ENCODE results near the gene PPM1M.
"Not testable (repeated sequence)": the region's sequence is repeated elsewhere in the genome, so short reads cannot be mapped to it uniquely, and the experiment has no call there.

The PPM1M gene

DNA sequence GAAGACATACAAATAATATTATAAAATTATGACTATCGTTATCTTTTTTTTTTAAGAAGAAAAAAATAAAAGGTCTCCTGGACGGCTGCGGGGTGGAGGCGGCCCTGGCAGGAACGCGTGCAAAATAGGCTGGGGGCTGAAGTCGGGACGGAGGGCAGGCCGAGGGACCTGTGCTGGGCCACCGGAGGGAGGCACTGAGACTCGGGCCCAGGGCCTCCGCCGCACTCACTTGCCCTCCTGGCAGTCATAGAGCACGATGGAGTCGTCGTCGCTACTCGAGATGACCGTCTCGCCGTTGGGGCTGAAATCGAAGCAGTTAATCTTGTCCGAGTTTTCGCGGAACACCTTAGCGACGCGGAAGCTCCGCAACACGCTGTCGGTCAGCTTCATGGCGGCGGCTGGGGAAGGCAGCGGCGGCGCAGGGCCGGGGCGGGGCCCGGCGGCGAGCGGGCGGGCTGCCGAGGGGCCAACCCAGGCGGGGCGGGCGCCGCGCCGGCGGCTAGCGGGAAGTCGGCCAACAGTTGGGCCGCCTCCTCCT is 32.5 kb downstream of the PPM1M start:
- DNase-seq (ENCODE audit: low spot score): peak; percentile 67

DNA sequence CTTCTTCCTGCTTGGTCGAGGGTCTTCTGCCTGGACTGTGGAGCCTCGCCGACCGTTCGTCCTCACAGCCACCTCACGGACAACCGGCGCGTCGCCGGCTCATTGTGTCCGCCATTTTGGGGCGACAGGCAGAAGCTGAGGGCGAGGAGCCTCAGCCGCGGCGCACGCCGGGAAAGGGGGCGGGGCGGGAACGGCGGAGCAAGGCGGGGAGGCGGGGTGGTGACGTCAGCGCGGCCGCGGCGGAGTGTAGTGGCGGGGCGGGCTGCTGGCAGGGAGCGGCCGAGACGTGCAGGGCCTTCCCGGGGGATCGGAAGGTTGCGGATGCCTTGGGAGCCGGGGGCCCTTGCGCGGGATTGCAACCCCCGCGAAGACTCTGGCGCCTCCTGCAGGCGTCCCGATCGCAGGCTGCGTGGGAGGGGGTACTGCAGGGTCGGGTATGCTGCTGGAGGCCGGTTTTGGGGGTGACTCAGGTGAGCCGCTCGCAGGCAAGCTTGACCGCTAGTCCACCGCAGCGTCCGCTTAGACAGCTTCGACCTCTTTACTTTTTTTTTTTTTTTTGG is 33.0 kb downstream of the PPM1M start, which contains the start of gene WDR82:
WDR82 (minus strand) TSS at position 140 of the 560 bp plus-strand sequence. CDS start 288 bp downstream, outside the sequence.
- peak; percentile 91 for DNase-seq (ENCODE audit: low spot score)

DNA sequence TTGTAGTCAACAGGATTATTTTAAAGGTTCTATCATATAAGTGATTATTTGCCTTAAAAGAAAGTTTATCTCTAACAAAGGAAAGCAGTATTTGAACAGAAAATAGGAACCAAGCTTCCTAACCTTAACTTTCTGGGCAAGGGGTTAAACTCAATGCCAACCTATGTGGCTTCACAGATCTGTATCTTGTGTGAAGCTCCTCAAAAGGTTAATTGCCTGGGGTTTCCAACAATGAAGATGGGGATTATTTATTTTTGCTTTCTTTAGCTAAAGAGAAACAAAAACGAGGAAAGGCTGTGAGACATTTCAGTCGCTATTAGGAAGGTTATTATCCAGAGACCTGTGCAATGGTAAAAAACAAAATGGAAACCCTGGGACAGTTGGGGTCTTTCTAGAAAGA is 34.0 kb downstream of the PPM1M start:
- no peak for DNase-seq (ENCODE audit: low spot score)

DNA sequence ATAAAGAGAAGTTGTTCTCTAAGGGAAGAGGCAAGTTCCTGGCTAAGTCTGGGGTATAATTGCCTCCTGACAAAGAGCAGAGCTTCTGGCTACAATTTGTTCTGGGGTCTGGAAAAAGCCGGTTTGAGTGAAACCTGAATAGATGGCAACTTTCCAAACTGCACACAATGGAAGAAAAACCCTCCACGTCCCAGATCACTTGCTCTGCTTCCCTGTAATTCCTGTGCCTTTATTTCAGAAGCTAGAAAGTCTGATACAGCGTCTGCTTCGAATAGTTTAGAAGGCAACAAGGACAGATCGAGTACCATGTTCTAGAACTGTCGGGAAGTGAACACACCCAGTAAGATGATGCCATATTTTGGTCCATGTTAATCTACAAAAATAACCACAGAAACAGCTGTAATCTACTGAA is 34.5 kb downstream of the PPM1M start:
- no peak for DNase-seq (ENCODE audit: low spot score)

DNA sequence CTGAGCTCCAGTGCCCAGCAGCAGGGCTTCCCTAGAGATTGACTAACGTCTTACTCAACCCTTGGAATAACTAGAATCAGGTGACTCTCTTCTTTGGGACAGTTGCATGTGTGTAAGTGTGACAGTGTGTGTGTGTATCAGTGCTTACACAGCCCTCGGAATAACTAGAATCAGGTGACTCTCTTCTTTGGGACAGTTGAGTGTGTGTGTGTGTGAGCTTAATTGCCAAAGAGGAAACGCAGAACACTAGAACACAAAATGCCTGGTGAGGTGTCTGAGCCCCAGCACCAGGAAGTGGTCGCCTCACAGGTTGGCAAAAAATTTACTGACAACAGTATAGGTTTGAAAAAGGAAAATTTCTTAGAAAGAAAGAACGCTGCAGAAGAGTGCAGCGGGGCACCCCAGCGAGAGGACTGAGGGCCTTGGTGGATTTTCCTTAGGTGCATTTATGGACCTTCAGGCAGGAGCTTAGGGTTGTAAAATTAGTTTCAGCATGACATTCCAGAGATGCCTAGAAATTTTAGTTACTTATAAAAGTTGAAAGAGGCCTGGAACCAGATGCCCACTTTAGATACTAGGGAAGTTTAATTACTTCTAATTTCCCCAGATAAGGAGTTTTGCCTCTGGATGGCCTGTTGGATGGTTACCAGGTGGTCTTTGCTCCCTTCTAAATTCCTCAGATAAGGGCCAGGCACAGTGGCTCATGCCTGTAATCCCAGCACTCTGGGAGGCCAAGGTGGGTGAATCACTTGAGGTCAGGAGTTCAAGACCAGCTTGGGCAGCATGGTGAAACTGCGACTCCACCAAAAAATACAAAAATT is 36.6 kb downstream of the PPM1M start:
- DNase-seq (ENCODE audit: low spot score): no peak

DNA sequence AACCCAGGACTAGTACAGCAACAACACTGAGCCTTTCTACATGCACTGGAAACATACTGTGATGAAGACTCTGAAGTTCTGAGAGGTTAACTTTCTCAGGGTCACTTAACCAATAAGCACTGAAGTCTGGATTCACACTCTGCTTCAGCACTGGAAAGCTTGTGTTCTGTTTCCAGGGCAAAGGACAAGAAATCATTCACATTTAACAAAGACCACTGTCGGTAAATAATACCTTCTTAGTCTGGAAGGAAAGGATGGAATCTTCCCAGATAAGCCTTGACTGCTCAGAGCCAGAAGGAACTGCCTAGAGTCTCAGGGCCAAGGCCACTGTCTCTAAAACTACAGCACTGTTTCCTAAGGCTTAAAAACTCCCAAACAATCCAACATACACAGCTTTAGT is 37.7 kb downstream of the PPM1M start:
- no peak for DNase-seq (ENCODE audit: low spot score)

DNA sequence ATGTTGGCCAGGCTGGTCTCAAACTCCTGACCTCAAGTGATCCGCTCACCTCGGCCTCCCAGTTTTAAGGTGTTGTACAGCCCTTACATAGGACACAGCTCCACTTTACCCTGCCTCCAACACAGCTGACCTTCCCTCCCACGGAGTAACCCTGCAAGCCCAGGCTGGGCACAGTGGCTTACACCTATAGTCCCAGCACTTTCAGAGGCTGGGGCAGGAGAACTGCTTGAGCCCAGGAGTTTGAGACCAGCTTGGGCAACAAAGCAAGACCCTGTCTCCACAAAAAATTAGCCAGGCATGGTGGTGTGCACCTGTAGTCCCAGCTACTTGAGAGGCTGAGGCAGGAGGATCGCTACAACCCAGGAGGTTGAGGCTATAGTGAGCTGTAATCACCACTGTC is 38.5 kb downstream of the PPM1M start:
- not testable (repeated sequence) for DNase-seq (ENCODE audit: low spot score)

DNA sequence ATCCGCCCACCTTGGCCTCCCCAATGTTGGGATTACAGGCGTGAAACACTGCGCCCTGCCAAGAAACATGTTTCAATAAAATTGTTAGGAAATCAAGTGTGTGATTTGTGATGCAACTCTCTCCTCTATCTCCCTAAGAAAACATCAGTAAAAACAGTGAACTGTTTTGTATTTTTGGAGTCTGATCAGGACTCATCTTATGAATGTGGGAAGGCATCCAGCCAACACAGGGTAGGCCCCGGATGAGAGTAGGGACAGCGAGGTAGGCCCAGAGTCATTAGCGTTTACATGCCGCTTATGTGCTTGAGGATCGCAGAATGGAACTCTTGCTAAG is 41.2 kb downstream of the PPM1M start:
- peak; percentile 61 for DNase-seq (ENCODE audit: low spot score)

DNA sequence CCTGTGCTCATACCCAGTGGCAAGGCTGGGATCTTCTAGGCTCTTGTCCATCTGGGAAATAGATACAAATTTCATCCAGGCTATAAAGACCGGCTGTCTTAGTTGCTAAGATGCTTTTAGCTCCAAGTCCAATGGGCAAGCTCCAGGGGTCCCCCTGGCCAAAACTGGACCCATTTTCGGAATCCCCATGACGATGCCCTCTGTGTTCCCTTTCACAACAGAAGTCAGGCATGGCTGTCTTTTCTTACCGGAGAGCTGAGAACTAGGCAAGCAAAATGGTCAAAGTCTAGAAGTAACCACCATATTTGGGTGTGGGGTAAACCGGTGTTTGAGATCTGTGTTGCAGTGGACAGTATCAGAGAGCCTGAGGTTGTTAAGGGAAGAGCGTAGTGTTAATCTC is 43.1 kb downstream of the PPM1M start:
- DNase-seq (ENCODE audit: low spot score): no peak

DNA sequence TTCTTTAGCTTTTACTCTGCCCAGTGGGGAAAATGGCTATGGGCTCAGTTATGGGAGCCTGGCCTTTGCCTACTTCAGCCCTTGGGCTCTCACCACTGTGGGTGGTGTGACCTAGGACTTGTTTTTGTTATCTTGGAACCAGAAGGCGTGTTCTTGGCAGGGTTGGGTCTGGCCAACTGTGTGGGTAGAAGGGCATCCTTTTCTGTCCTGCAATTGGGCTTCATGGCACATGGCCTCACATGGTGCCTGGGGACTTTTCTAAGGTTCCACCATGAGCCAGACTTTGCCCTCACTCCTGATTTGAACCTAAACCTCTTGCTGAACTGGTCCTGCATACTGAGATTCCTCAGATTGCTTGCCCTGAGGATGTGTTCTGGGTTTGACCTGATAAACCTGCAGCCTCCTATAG is 43.8 kb downstream of the PPM1M start:
- DNase-seq (ENCODE audit: low spot score): no peak

DNA sequence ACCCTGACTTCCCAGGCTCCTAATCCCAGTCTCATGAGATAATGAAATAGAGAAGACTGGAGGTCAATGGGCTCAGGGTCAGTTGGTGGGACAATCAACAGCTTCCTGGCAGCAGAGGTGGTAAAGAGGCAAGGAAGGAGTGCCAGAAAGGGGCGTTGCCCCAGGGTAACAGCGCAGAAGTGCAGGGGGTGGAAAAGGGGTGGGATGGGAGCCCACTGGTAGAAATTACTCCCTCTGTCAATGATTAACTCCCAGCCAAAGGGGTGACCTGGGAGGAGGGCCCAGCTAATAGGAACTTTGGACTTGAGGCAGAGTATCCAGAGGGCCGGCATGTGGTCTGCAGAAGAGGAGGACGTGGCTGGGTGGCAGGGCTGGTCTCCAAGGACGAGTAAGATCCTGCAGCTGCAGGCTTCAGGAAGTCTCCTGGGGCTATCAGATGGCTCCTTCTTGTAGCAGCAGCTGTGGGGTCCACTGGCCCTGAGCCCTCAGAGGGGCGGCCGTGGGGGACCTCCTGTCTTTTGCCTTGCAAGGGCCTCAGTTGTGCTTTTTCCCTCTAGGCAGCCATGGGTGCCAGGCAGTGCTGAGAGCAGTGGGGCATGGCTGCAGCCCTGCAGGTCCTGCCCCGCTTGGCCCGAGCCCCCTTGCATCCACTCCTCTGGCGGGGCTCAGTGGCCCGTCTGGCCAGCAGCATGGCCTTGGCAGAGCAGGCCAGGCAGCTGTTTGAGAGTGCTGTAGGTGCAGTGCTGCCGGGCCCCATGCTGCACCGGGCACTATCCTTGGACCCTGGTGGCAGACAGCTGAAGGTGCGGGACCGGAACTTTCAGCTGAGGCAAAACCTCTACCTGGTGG is 44.4 kb downstream of the PPM1M start:
- no peak for DNase-seq (ENCODE audit: low spot score)

DNA sequence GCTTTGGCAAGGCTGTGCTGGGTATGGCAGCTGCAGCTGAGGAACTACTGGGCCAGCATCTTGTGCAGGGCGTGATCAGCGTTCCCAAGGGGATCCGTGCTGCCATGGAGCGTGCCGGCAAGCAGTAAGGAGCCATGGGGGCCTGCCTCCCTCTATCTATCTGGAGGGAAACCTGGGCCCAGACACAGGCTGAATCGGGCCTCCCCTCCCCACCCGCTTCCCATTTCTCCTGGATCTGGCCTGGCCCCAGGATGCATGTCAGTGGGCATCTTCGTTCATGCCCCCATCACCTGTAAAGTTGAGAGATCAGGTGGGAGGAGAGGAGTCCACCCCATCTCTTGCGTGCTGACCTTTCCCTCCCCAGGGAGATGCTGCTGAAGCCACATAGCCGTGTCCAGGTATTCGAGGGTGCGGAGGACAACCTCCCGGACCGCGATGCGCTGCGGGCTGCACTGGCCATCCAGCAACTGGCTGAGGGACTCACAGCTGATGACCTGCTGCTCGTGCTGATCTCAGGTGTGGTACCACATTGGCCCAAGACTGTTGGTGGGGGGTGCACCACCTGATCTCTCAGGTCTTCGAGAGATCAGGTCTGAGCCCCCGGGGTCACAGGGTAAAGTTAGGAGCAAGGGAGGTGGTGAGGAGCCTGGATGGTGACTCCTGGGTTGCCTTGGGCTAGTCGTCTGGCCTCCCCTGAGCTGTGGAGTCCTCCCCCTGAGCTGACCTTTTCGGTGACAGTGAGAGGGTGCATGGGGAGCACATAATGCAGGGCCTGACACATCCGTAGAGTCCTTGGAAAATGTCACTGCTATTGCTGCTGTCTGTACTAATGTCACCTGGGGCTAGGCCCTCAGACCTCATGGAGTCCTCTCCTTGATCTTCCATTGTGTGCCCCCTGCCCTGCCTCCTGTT is 45.3 kb downstream of the PPM1M start:
- no peak for DNase-seq (ENCODE audit: low spot score)

DNA sequence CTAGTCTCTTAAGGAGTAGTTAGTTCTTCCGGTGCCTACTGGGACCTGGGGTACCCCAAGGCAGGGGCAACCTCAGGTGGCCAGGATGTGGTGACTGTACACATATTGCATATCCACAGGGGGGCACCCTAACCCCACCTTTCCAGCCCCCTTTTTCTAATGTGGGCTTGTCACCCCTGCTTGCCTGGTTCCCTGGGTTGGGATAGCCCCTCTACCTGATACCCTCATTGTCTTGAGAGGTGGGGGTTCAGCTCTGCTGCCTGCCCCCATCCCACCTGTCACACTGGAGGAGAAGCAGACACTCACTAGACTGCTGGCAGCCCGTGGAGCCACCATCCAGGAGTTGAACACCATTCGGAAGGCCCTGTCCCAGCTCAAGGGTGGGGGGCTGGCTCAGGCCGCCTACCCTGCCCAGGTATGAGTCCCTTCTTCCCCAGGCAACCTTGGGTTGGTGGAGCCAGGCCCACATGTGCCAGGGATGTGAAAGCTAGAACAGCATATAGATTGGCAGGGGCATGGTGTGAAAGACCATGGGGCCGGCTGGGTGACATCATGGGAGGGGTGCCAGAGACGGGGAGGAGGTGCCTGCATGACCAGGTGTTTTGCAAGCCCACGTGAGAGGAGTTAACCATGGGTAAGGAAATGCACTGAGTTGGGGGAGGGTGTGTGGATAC is 46.1 kb downstream of the PPM1M start:
- DNase-seq (ENCODE audit: low spot score): no peak

DNA sequence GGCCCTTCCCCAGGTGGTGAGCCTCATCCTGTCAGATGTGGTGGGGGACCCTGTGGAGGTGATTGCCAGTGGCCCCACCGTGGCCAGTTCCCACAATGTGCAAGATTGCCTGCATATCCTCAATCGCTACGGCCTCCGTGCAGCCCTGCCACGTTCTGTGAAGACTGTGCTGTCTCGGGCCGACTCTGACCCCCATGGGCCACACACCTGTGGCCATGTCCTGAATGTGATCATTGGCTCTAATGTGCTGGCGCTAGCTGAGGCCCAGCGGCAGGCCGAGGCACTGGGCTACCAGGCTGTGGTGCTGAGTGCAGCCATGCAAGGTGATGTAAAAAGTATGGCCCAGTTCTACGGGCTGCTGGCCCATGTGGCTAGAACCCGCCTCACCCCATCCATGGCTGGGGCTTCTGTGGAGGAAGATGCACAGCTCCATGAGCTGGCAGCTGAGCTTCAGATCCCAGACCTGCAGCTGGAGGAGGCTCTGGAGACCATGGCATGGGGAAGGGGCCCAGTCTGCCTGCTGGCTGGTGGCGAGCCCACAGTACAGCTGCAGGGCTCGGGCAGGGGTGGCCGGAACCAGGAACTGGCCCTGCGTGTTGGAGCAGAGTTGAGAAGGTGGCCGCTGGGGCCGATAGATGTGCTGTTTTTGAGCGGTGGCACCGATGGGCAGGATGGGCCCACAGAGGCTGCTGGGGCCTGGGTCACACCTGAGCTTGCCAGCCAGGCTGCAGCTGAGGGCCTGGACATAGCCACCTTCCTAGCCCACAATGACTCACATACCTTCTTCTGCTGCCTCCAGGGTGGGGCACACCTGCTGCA is 46.9 kb downstream of the PPM1M start:
- no peak for DNase-seq (ENCODE audit: low spot score)

DNA sequence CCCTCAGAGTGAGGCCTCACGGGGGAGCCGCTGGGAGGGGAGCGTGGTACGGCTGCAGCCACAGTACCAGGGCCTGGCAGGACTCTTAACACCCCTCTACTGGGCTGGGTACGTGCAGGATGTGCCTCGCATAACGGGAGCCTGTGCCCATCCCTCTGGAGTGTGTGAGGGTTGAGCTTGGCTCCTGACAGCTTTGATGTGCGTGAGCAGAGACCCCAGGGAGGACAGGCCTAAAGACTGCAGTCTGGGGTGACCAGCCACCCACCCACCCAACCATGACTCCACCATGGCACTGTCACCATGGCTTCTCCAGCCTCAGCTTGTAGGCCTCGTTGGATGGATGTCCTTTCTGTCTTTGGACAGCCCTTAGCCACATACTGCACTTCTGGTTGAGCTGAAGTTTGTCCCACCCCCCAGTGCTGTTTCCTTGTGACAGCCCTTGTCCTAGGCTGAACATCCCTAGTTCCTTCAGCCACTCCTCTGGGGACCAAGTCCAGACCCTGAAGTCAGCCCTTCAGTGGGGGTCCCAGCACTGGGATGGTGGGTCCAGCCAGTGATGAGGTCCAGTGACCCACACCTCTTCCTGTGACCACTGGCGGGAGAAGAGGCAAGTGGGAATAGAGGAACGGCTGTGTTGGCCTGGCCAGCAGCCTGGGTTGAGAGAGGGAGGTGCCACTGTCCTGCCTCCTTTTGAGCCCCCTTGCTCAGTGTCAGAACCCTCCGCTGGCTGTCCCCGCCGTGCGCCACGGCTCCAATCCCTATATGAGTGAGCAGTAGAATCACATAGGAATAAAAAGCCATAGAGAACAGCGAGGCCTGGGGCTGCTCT is 48.1 kb downstream of the PPM1M start:
- no peak for DNase-seq (ENCODE audit: low spot score)

DNA sequence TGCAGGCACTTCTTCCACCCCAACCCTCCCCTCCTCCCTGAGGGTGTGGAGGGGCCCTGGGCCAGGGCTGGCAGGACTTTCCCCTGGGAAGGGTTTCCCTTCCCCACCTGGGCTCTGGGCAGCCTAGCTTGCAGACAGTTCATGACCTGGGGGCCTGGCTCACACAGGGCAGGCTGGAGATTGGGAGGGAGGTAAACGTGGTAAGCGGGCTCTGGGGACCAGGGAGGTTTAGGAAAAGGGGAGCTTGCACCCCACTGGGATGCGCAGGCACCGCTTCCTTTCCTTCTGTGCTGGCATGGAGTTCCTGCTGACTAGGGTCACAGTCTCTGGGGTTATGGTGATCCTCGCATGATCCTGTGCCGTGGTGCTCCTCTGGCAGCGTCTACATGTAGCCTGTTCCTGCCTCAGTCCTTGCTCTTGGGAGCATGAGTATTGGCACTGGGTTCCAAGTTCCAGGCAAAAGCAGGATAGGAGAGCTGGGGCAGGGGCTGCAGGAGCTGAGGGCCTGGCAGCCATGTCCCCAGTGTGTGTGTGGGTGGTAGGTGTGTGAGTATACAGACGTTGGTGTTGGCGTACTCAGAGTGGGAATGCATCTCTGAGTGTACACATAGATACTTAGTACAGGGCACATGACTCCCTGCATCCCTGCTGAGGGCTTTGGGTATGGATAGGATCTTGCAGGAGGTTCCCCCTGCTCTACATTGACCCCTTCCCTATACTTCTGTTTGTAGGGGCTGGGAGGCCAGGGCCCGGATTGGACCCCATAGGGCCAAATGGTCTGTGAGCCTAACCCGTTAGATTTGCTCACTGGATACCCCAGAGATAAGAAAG is 49.0 kb downstream of the PPM1M start:
- DNase-seq (ENCODE audit: low spot score): no peak

DNA sequence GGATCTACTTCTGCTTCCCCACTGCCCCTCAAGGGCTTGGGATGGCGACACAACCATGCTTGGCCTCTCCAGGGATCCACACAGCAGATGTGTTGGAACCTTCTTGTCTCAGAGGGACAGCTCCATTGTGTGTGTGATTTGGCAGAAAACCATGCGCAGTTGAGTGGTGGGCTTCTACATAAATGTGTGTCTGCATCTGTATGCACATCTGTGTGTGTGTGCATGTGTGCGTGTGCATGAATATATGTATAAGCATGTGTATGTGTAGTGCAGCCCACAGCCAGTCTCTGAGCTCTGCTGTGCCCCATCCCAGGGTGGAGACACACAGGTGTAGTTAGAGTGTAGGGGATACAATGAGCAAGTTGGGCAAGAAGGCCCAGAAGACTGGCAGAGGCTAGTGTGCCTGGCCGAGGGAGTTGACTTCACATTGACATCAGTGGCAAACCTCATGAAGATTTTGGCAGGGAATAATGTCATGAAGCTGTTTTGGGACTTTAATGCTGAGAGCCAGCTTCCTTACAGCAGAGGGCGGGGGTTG is 50.2 kb downstream of the PPM1M start:
- DNase-seq (ENCODE audit: low spot score): no peak

Data from RKO (cell line).